ENCODE results near the gene RAPGEF6. TPM values are rescaled to one million over a fixed set of nuclear protein-coding genes. Genes with fewer than 3 reads are reported as not detected.

Gene RAPGEF6, protein sequence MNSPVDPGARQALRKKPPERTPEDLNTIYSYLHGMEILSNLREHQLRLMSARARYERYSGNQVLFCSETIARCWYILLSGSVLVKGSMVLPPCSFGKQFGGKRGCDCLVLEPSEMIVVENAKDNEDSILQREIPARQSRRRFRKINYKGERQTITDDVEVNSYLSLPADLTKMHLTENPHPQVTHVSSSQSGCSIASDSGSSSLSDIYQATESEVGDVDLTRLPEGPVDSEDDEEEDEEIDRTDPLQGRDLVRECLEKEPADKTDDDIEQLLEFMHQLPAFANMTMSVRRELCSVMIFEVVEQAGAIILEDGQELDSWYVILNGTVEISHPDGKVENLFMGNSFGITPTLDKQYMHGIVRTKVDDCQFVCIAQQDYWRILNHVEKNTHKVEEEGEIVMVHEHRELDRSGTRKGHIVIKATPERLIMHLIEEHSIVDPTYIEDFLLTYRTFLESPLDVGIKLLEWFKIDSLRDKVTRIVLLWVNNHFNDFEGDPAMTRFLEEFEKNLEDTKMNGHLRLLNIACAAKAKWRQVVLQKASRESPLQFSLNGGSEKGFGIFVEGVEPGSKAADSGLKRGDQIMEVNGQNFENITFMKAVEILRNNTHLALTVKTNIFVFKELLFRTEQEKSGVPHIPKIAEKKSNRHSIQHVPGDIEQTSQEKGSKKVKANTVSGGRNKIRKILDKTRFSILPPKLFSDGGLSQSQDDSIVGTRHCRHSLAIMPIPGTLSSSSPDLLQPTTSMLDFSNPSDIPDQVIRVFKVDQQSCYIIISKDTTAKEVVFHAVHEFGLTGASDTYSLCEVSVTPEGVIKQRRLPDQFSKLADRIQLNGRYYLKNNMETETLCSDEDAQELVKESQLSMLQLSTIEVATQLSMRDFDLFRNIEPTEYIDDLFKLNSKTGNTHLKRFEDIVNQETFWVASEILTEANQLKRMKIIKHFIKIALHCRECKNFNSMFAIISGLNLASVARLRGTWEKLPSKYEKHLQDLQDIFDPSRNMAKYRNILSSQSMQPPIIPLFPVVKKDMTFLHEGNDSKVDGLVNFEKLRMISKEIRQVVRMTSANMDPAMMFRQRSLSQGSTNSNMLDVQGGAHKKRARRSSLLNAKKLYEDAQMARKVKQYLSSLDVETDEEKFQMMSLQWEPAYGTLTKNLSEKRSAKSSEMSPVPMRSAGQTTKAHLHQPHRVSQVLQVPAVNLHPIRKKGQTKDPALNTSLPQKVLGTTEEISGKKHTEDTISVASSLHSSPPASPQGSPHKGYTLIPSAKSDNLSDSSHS (N-terminal part only)
- 10 to 100 TPM; 14.0 to 23.7 (median 17.9) TPM for total RNA-seq

DNA sequence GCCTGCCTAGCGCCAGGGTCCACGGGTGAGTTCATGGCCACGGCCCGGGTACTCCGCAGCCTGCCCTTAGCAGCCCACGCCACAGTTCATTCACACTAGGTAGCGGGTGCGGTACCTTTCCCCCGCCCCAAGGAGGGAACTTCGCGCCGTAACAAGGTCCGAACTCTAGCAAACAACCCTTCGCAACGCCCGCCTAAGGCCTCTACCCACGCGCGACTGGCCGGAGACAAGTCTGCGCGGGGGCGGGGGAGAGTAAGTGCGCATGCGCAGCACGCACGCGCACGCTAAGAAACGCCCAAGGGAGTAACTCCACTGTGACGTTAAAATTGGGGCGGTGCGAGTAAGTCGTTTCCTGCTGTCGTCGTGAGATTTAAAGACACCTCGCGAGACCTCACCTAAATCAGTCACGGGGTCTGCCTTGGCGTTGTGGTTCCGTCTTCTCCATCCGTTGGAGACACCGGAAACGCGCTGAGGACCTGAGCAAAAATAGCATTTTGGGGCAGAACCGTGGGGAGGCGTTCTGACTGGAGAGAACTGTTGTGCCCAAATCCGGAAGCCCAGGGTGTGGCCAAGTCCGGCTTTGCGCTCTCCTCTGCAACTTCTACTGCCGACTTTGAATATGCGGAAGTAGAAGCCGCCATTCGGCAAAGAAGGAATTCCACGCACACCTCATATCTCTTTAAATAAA is at the start of gene RAPGEF6:
Gene RAPGEF6, minus strand, starts transcription at position 234 of the 688 bp plus-strand sequence. Its CDS starts 199 bp downstream, at position 35.
- 0 to 7% methylated on average over 3 to 24 of the region's 55 CpGs for WGBS, 2 donors (ENCODE audit: low coverage in 1 of 2)
- no peak for TF ChIP-seq EP300 (IDR thresholded peaks at IDR 0.05)
- TF ChIP-seq POLR2AphosphoS5 (IDR thresholded peaks at IDR 0.05) = peak; percentile 96
- TF ChIP-seq, protein P1, sequence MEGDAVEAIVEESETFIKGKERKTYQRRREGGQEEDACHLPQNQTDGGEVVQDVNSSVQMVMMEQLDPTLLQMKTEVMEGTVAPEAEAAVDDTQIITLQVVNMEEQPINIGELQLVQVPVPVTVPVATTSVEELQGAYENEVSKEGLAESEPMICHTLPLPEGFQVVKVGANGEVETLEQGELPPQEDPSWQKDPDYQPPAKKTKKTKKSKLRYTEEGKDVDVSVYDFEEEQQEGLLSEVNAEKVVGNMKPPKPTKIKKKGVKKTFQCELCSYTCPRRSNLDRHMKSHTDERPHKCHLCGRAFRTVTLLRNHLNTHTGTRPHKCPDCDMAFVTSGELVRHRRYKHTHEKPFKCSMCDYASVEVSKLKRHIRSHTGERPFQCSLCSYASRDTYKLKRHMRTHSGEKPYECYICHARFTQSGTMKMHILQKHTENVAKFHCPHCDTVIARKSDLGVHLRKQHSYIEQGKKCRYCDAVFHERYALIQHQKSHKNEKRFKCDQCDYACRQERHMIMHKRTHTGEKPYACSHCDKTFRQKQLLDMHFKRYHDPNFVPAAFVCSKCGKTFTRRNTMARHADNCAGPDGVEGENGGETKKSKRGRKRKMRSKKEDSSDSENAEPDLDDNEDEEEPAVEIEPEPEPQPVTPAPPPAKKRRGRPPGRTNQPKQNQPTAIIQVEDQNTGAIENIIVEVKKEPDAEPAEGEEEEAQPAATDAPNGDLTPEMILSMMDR (IDR thresholded peaks at IDR 0.05) = peak in 3 of 4 experiments; percentile 4 to 42 (median 41)
- peak; percentile 79 to 87 for TF ChIP-seq POLR2A (IDR thresholded peaks at IDR 0.05)
- H3K27ac ChIP-seq = peak within 1 kb of the TSS; percentile 96 to 98 (median 98)
- H3K4me1 ChIP-seq = peaks cover 0 to 51% (median 4%) of the 10 kb centered on the region in 3 donors
- H3K9me3 ChIP-seq = no peaks in the 10 kb centered on the region
- H3K36me3 ChIP-seq = no peaks in the 10 kb centered on the region
- ATAC-seq = peak; percentile 96
- H3K27me3 ChIP-seq = no peaks in the 10 kb centered on the region
- peak within 1 kb of the TSS; percentile 71 to 79 for H3K4me3 ChIP-seq

DNA sequence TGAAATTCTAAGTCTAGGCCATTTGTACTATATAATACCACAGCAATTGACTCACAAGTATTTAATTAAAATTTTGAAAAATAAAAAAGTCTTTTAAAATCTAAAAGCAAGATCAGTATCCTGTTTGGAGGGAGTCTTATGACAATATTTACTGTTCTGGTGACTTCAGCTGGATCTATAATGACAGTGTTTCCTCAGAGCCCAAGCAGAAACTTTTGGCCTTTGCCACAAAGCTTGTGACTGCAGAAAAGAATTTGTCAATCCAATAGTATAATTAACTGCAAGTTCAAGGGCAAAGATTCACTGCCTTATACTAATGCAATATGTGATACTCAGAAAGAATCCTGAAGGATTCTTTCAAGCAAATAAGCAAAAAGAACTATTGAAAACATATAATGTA is 49.6 kb upstream of the RAPGEF6 start:
- no peak for TF ChIP-seq EP300 (IDR thresholded peaks at IDR 0.05)
- no peaks in the 10 kb centered on the region for H3K27me3 ChIP-seq
- H3K4me1 ChIP-seq = peaks cover 0 to 29% (median 0%) of the 10 kb centered on the region in 3 donors
- ATAC-seq = no peak
- peaks cover 0 to 16% of the 10 kb centered on the region in 2 donors for H3K36me3 ChIP-seq
- no peaks in the 10 kb centered on the region for H3K9me3 ChIP-seq
- H3K4me3 ChIP-seq = no peak overlapping the region
- H3K27ac ChIP-seq = no peak overlapping the region

DNA sequence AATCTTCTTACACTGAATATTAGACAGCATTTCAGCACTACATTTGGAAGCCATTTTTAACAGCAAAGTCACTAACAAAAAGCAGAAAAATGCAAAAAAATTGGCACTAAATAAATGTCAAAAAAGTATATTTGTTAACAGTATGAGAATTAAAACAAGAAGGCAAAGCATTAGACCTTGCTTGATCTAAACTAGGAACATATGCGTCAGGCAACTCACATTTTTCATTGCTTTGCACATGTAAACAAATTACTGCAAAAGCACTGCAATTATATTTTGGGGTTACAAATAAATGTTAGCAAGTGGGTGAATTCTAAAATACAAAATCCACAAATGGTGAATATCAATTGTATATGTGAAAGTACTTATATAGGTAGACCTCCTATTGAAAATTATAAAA is 49.0 kb upstream of the RAPGEF6 start:
- Histone ChIP-seq H3K4me3 (no peak overlapping the region), H3K4me1 (peaks cover 0 to 33% (median 0%) of the 10 kb centered on the region in 3 donors), H3K27ac (no peak overlapping the region), H3K9me3 (no peaks in the 10 kb centered on the region), H3K36me3 (peaks cover 0 to 11% of the 10 kb centered on the region in 2 donors), H3K27me3 (no peaks in the 10 kb centered on the region)
- TF ChIP-seq, protein P1 (IDR thresholded peaks at IDR 0.05) = no peak
- TF ChIP-seq POLR2A (IDR thresholded peaks at IDR 0.05) (no peak), POLR2AphosphoS5 (IDR thresholded peaks at IDR 0.05) (no peak), EP300 (IDR thresholded peaks at IDR 0.05) (no peak)
- 46 to 52% methylated on average over 1 of the region's 1 CpG for WGBS, 2 donors (ENCODE audit: low coverage in 1 of 2)
- no peak for ATAC-seq

DNA sequence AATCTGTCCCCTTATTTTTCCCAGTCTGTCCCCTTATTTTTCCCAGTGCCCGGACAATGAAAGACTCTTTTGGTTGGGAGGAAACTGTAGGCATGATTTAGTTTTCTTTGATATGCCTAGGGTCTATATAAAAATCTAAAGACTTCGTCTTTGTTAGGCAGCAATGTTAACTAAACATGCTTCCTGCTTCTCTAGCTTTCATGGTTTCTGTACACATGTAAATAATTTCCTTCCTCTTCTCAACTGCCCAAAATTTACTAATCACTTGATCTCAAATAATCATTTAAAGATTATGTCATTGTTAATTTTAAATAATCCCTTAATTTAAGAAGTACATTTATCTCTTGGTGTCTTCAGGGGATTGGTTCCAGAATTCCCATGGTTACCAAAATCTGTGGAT is 47.8 kb upstream of the RAPGEF6 start:
- TF ChIP-seq, protein P1 (IDR thresholded peaks at IDR 0.05) = no peak
- TF ChIP-seq EP300 (IDR thresholded peaks at IDR 0.05) = no peak
- no peak for TF ChIP-seq POLR2A (IDR thresholded peaks at IDR 0.05)
- TF ChIP-seq POLR2AphosphoS5 (IDR thresholded peaks at IDR 0.05) = no peak
- Histone ChIP-seq H3K9me3 (no peaks in the 10 kb centered on the region), H3K4me3 (no peak overlapping the region), H3K27me3 (no peaks in the 10 kb centered on the region), H3K27ac (no peak overlapping the region), H3K4me1 (peaks cover 0 to 33% (median 0%) of the 10 kb centered on the region in 3 donors), H3K36me3 (peaks cover 0 to 22% of the 10 kb centered on the region in 2 donors)
- no peak for ATAC-seq
- WGBS, 2 donors (ENCODE audit: low coverage in 1 of 2) = 90 to 92% methylated on average over 2 of the region's 2 CpGs
